CD8-positive, alpha-beta memory T cell (primary cell): ENCODE results near the gene DGCR8. TPM values are rescaled to one million over a fixed set of nuclear protein-coding genes. Genes with fewer than 3 reads are reported as not detected.

Experiments
- CTCF ChIA-PET: fragments of 350-600 bp; sonication (Branson Sonifier 250); formaldehyde crosslinking; loops from one replicate; lab custom pipeline; 2021; ENCODE audit warnings: antibody characterized with exemption; lab: Charles Lee
- POLR2A ChIA-PET: fragments of 350-600 bp; sonication (Branson Sonifier 250); formaldehyde crosslinking; loops from one replicate; lab custom pipeline; 2021; ENCODE audit warnings: antibody characterized with exemption; lab: Charles Lee
- DNase-seq, 5 donors: peaks; one replicate each; pipeline versions ENCODE4 v3.0.0 to v3.0.0-alpha.2; 2020 to 2022; ENCODE audit warnings: mixed read lengths in 1 of 5
- H3K27ac ChIP-seq: one replicate; pipeline ENCODE4 v1.7.0; 2013; ENCODE audit warnings: low read depth, mild to moderate bottlenecking, low read length, moderate library complexity
- H3K27me3 ChIP-seq: 2 replicates; pipeline ENCODE4 v1.7.0; 2013; ENCODE audit warnings: low read length, mild to moderate bottlenecking; ENCODE audit not compliant: insufficient read depth, poor library complexity, severe bottlenecking
- H3K36me3 ChIP-seq: 2 replicates; pipeline ENCODE4 v1.7.0; 2013; ENCODE audit warnings: mild to moderate bottlenecking, low read length, moderate library complexity; ENCODE audit not compliant: insufficient read depth
- H3K4me1 ChIP-seq: 2 replicates; pipeline ENCODE4 v1.7.0; 2013; ENCODE audit warnings: mild to moderate bottlenecking, low read length, moderate library complexity; ENCODE audit not compliant: insufficient read depth
- H3K4me3 ChIP-seq: 2 replicates; pipeline ENCODE4 v1.7.0; 2013; ENCODE audit warnings: mild to moderate bottlenecking, low read length
- H3K9me3 ChIP-seq: 2 replicates; pipeline ENCODE4 v1.7.0; 2013; ENCODE audit warnings: mild to moderate bottlenecking, low read length
- H3K27ac Mint-ChIP-seq, 8 donors: one replicate each; pipeline ENCODE4 v1.8.0; 2020 to 2021; ENCODE audit warnings: mixed read lengths in 8 of 8, mild to moderate bottlenecking in 6 of 8, inconsistent platforms in 3 of 8, moderate library complexity in 3 of 8
- H3K27me3 Mint-ChIP-seq, 2 donors: one replicate each; pipeline ENCODE4 v1.8.0; 2020 to 2021; ENCODE audit warnings: mixed read lengths in 2 of 2, mild to moderate bottlenecking in 1 of 2, moderate library complexity in 1 of 2
- H3K36me3 Mint-ChIP-seq, 3 donors: one replicate each; pipeline ENCODE4 v1.8.0; 2020 to 2021; ENCODE audit warnings: mixed read lengths in 3 of 3, inconsistent platforms in 1 of 3, mild to moderate bottlenecking in 1 of 3
- H3K4me1 Mint-ChIP-seq, 3 donors: one replicate each; pipeline ENCODE4 v1.8.0; 2020 to 2021; ENCODE audit warnings: mixed read lengths in 3 of 3, inconsistent platforms in 1 of 3, mild to moderate bottlenecking in 1 of 3
- H3K4me3 Mint-ChIP-seq, 7 donors: one replicate each; pipeline ENCODE4 v1.8.0; 2020 to 2021; ENCODE audit warnings: mixed read lengths in 7 of 7, mild to moderate bottlenecking in 6 of 7, moderate library complexity in 4 of 7, inconsistent platforms in 2 of 7
- H3K9me3 Mint-ChIP-seq, 5 donors: one replicate each; pipeline ENCODE4 v1.8.0; 2020 to 2022; ENCODE audit warnings: mixed read lengths in 5 of 5, mild to moderate bottlenecking in 3 of 5, moderate library complexity in 2 of 5, inconsistent platforms in 1 of 5
- polyA plus RNA-seq: library from polyadenylated mRNA; unstranded; fragments of 300-500 nt; fragmentation: Illumina TruSeq; gene quantifications from one replicate; pipeline ENCODE4 v1.2.3, GENCODE V29; 2021
- total RNA-seq, 2 experiments: library from RNA; stranded (reverse); gene quantifications; one replicate each; pipeline ENCODE4 v1.2.3, GENCODE V29; 2021

The DGCR8 gene
- total and polyA plus RNA-seq, 3 experiments from 2014 or later, result 10.6 to 73.8 (median 68.6) TPM

DNA sequence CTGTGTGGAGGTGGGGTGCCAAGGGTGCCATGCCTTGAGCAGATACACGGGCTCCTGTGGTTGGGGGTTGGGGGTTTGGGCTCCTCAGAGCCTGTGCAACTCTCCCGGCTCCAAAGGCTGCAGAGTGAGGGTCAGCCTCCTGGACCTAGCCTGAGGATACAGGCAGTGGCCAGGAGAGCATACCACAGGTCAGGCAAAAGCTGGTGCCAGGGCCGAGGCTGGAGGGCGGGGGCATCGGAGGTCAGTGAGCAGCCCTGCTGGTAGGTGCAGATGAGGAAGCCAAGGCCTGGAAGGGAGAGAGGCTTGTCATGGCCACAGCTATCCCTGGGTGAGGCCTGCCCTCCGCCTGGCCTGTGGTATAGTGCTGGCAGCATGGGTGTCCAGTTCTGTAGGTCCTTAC is 25.6 kb upstream of the DGCR8 start:
- Mint-ChIP-seq H3K27ac (peak overlapping the region in 1 of 8 donors; percentile 94), H3K4me3 (no peak overlapping the region), H3K27me3 (no peaks in the 10 kb centered on the region), H3K4me1 (peaks cover 7 to 14% (median 11%) of the 10 kb centered on the region in 3 donors), H3K9me3 (no peaks in the 10 kb centered on the region), H3K36me3 (peaks cover 0 to 76% (median 10%) of the 10 kb centered on the region in 3 donors)
- ChIA-PET CTCF (no interaction called here), POLR2A (no interaction called here)
- H3K27me3 ChIP-seq, result no peaks in the 10 kb centered on the region
- no peak for DNase-seq
- peaks cover 19% of the 10 kb centered on the region for H3K36me3 ChIP-seq
- no peaks in the 10 kb centered on the region for H3K4me1 ChIP-seq
- no peaks in the 10 kb centered on the region for H3K9me3 ChIP-seq
- no peak overlapping the region for H3K4me3 ChIP-seq
- no peak overlapping the region for H3K27ac ChIP-seq

DNA sequence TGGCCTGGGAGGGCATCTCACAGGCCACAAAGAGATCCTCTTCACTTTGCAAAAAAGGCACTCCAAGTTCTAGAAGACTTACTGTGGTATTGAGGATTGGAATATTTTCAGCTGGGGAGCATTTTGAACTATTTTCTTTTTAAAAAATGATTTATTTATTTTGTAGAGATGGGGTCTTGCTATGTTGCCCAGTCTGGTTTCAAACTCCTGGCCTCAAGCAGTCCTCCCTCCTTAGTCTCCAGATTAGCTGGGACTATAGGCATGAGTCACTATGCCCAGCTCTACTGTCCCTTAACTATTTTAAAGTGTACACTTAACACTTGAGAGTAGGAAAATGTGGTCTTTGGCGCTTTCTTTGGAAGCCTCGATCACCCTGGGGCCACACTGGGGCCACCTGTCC is 24.9 kb upstream of the DGCR8 start:
- Mint-ChIP-seq H3K36me3 (peaks cover 0 to 73% (median 8%) of the 10 kb centered on the region in 3 donors), H3K27ac (no peak overlapping the region), H3K4me1 (peaks cover 5 to 15% (median 13%) of the 10 kb centered on the region in 3 donors), H3K27me3 (no peaks in the 10 kb centered on the region), H3K9me3 (no peaks in the 10 kb centered on the region), H3K4me3 (no peak overlapping the region)
- no peaks in the 10 kb centered on the region for H3K4me1 ChIP-seq
- no peak overlapping the region for H3K27ac ChIP-seq
- ChIA-PET CTCF (no interaction called here), POLR2A (no interaction called here)
- no peaks in the 10 kb centered on the region for H3K27me3 ChIP-seq
- DNase-seq, result no peak
- H3K4me3 ChIP-seq, result no peak overlapping the region
- H3K36me3 ChIP-seq, result peaks cover 19% of the 10 kb centered on the region
- H3K9me3 ChIP-seq, result no peaks in the 10 kb centered on the region

DNA sequence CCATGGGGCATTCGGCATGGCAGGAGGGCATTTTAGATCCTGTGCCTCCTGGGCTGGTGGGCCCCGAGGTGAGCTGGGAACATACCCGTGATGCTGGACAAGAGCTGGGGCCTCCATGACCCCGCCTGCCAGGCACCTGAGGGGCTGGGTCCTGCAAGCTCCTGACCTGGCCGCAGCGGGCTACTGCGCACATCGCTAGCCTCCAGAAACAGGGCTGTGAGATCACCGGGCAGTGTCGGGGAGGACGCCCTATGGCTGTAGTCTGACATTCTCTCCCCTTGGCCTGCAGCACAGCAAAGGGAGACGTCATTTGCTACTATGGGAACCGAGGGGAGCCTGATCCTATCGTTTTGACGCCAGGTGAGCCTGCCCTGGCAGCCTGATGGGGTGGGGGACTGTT is 24.4 kb upstream of the DGCR8 start:
- no peak overlapping the region for H3K4me3 ChIP-seq
- H3K9me3 Mint-ChIP-seq, result no peaks in the 10 kb centered on the region
- H3K27ac Mint-ChIP-seq, result no peak overlapping the region
- H3K4me1 ChIP-seq, result peaks cover 3% of the 10 kb centered on the region
- H3K27ac ChIP-seq, result no peak overlapping the region
- H3K4me1 Mint-ChIP-seq, result peaks cover 5 to 19% (median 13%) of the 10 kb centered on the region in 3 donors
- H3K4me3 Mint-ChIP-seq, result no peak overlapping the region
- no peak for DNase-seq
- H3K27me3 ChIP-seq, result no peaks in the 10 kb centered on the region
- ChIA-PET POLR2A (no interaction called here), CTCF (no interaction called here)
- no peaks in the 10 kb centered on the region for H3K27me3 Mint-ChIP-seq
- H3K36me3 ChIP-seq, result peaks cover 19% of the 10 kb centered on the region
- peaks cover 0 to 76% (median 8%) of the 10 kb centered on the region in 3 donors for H3K36me3 Mint-ChIP-seq
- no peaks in the 10 kb centered on the region for H3K9me3 ChIP-seq

DNA sequence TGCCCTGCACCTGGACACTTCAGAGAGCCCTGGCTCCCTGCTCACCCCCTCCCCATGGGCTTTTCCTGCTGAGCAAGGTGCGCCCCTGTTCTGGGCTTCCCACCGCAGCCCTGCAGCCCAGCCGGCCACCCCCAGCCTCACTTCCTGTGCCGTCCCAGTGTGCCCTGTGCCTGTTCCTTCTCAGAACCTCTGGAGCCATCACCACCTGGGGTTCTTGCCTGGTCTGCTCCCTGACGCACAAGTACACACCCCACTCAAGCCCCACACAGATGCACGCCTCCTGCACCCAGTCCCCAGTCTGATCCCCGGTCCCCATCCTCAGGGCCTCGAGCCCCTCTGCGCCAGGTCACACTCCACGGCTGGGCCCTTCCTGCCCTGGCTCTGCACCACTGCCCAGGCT is 23.9 kb upstream of the DGCR8 start:
- peaks cover 22% of the 10 kb centered on the region for H3K36me3 ChIP-seq

DNA sequence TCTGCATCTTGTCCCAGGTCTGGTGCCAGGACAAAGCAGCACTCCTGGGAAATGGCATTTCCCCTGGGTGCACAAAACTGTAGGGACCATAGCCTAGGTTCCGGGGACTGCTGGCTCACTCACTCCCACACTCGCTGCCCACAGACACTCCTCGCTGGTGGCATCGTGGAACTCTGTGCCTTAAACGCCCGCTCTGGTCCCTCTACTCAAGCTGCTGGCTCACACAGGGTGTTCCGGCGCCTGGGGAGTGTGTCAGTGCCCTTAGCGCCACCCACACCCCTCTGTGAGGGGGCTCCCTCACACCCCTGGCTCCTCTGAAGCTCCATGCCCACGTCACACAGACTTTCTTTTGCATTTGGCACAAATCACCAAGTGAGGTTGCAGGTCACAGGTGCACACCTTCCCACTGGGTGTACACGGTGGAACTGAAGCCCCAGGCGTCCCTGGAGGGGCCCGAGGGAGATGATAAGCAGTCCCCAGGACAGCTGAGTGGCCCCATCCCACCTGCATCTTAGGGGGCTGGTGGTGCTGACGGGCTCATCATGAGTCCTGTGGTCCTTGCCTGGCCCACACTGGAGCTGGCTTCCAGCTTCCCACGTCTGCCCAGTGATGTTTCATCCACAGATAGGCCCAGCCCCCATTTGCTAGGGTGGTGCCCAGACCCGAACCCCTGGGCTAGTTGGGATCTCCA is 23.2 kb upstream of the DGCR8 start:
- DNase-seq, result no peak
- peaks cover 5 to 19% (median 13%) of the 10 kb centered on the region in 3 donors for H3K4me1 Mint-ChIP-seq
- Histone ChIP-seq H3K9me3 (no peaks in the 10 kb centered on the region), H3K27me3 (no peaks in the 10 kb centered on the region), H3K36me3 (peaks cover 25% of the 10 kb centered on the region), H3K4me1 (peaks cover 6% of the 10 kb centered on the region), H3K4me3 (no peak overlapping the region), H3K27ac (peak overlapping the region; percentile 2)
- CTCF ChIA-PET, result no interaction called here
- no peak overlapping the region for H3K4me3 Mint-ChIP-seq
- no peaks in the 10 kb centered on the region for H3K27me3 Mint-ChIP-seq
- H3K9me3 Mint-ChIP-seq, result no peaks in the 10 kb centered on the region
- H3K27ac Mint-ChIP-seq, result peak overlapping the region in 1 of 8 donors; percentile 88
- POLR2A ChIA-PET, result no interaction called here
- peaks cover 0 to 86% (median 8%) of the 10 kb centered on the region in 3 donors for H3K36me3 Mint-ChIP-seq

More for the DNA sequence above, 23.9 kb upstream of the DGCR8 start:
- Mint-ChIP-seq H3K4me1 (peaks cover 5 to 19% (median 13%) of the 10 kb centered on the region in 3 donors), H3K4me3 (no peak overlapping the region), H3K27ac (no peak overlapping the region), H3K36me3 (peaks cover 0 to 81% (median 8%) of the 10 kb centered on the region in 3 donors), H3K9me3 (no peaks in the 10 kb centered on the region), H3K27me3 (no peaks in the 10 kb centered on the region)
- CTCF ChIA-PET, result no interaction called here
- DNase-seq, result no peak
- Histone ChIP-seq H3K9me3 (no peaks in the 10 kb centered on the region), H3K4me1 (peaks cover 6% of the 10 kb centered on the region), H3K27ac (no peak overlapping the region), H3K27me3 (no peaks in the 10 kb centered on the region), H3K4me3 (no peak overlapping the region)
- POLR2A ChIA-PET, result no interaction called here

DNA sequence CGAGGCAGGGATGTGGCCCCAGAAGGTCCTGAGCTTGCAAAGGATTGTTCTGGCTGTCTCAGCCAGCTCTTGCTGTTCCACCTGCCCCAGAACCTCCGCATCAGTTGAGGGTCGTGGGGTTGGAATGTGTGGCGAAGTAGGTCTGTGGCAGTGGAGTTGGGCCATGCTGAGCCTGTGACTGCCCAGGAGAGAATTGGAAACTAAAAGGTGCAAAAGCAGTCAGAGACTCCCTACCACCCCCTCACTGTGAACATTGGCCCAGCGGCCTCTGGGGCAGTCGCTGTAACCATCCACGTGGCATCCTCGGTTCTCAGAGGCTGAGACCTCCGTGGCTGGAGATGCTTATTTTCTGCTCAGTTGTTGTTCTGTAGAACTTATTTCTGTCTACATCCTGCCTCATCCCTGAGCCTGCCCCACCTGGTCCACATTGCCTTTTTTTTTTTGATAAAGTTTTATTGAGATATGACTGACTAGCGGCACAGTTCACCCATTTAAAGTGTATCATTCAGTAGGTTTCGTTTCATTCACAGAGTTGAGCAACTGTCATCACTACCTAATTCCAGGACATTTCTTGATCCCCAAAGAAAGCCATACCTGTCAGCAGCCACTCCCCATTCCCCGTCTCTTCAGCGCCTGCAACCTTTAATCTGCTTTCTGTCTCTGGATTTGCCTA is 22.3 kb upstream of the DGCR8 start:
- Histone ChIP-seq H3K27me3 (no peaks in the 10 kb centered on the region), H3K4me3 (no peak overlapping the region), H3K36me3 (peaks cover 25% of the 10 kb centered on the region), H3K27ac (peak overlapping the region; percentile 72), H3K4me1 (peaks cover 6% of the 10 kb centered on the region), H3K9me3 (no peaks in the 10 kb centered on the region)
- Mint-ChIP-seq H3K27me3 (no peaks in the 10 kb centered on the region), H3K4me1 (peaks cover 5 to 19% (median 13%) of the 10 kb centered on the region in 3 donors), H3K27ac (peak overlapping the region in 2 of 8 donors; percentile 23 to 60), H3K36me3 (peaks cover 0 to 85% (median 8%) of the 10 kb centered on the region in 3 donors), H3K9me3 (no peaks in the 10 kb centered on the region), H3K4me3 (no peak overlapping the region)
- POLR2A ChIA-PET, result no interaction called here
- CTCF ChIA-PET, result no interaction called here
- no peak for DNase-seq

DNA sequence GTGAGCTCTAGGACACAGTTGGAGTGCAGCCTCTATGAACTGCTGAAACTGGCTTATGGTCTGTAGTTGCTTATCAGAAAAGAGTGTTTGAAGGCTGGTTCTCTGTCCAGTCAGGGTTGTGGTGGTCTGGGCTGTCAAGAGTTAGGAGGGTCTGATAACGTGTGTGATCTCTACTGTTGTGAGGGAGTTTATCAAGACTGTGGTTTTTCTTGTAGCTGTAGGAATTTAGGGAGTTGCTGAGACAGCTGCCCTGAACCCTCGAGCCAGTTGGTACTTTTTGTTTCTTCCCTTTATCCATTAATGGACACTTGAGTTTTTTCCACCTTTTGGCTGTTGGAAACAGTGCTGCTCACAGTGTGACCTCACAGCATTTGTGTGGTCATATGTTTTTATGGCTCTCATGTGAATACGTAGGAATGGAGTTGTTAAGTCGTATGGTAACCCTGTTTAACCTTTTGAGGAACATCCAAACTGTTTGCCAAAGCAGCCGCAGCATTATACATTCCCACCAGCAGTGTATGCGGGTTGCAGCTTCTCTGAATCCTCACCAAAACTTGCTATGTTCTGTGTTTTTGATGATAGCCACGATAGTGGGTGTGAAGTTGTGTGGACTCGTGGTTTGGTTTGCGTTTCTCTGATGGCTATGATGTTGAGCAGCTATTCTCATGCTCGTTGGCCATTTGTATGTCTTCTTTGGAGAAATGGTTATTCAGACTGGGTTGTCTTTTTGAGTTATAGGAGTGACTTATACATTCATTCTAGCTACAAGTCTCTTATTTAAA is 20.9 kb upstream of the DGCR8 start:
- Histone ChIP-seq H3K27ac (peak overlapping the region; percentile 72), H3K36me3 (peaks cover 26% of the 10 kb centered on the region), H3K9me3 (no peaks in the 10 kb centered on the region), H3K4me3 (peak overlapping the region; percentile 35), H3K27me3 (no peaks in the 10 kb centered on the region), H3K4me1 (peaks cover 6% of the 10 kb centered on the region)
- Mint-ChIP-seq H3K9me3 (no peaks in the 10 kb centered on the region), H3K4me1 (peaks cover 5 to 19% (median 13%) of the 10 kb centered on the region in 3 donors), H3K27me3 (no peaks in the 10 kb centered on the region), H3K27ac (peak overlapping the region in 5 of 8 donors; percentile 1 to 78 (median 29)), H3K36me3 (peaks cover 0 to 84% (median 9%) of the 10 kb centered on the region in 3 donors), H3K4me3 (no peak overlapping the region)
- ChIA-PET POLR2A (no interaction called here), CTCF (no interaction called here)
- DNase-seq, result no peak
